ENCODE measurements around the gene AGPAT3. TPM values are rescaled to one million over a fixed set of nuclear protein-coding genes. Genes with fewer than 3 reads are reported as not detected.

Gene AGPAT3
- total RNA-seq, 1 experiment from 2014 or later = 43.3 TPM

GRCh38 chr21:43906585-43907370, 41.8 kb downstream of the AGPAT3 start:
- DNase-seq (ENCODE audit: low read depth) = no peak

- DNase-seq (ENCODE audit: low read depth) = no peak
Measured at GRCh38 chr21:43907751-43908150, 42.7 kb downstream of the AGPAT3 start.

- no peak for DNase-seq (ENCODE audit: low read depth)
Measured at GRCh38 chr21:43908167-43908566, 43.1 kb downstream of the AGPAT3 start.

- no peak for DNase-seq (ENCODE audit: low read depth)
Measured at GRCh38 chr21:43909741-43910400, 44.8 kb downstream of the AGPAT3 start.

- DNase-seq (ENCODE audit: low read depth) = no peak
Measured at GRCh38 chr21:43910460-43910859, 45.4 kb downstream of the AGPAT3 start.

- DNase-seq (ENCODE audit: low read depth) = no peak
Measured at GRCh38 chr21:43911015-43911934, 46.3 kb downstream of the AGPAT3 start.

- DNase-seq (ENCODE audit: low read depth) = no peak
Measured at GRCh38 chr21:43911935-43912487, 47.0 kb downstream of the AGPAT3 start.

GRCh38 chr21:43912500-43912899, 47.5 kb downstream of the AGPAT3 start:
- DNase-seq (ENCODE audit: low read depth) = no peak

- DNase-seq (ENCODE audit: low read depth) = no peak
Measured at GRCh38 chr21:43912910-43913309, 47.9 kb downstream of the AGPAT3 start.

- DNase-seq (ENCODE audit: low read depth) = no peak
Measured at GRCh38 chr21:43913928-43914327, 48.9 kb downstream of the AGPAT3 start.

- no peak for DNase-seq (ENCODE audit: low read depth)
Measured at GRCh38 chr21:43916076-43916475, 51.1 kb downstream of the AGPAT3 start.

- DNase-seq (ENCODE audit: low read depth) = no peak
Measured at GRCh38 chr21:43916691-43917514, 51.9 kb downstream of the AGPAT3 start.

- no peak for DNase-seq (ENCODE audit: low read depth)
Measured at GRCh38 chr21:43917515-43918384, 52.7 kb downstream of the AGPAT3 start.

GRCh38 chr21:43918385-43918947, 53.4 kb downstream of the AGPAT3 start:
- DNase-seq (ENCODE audit: low read depth) = no peak

GRCh38 chr21:43919283-43919682, 54.3 kb downstream of the AGPAT3 start:
- no peak for DNase-seq (ENCODE audit: low read depth)

- DNase-seq (ENCODE audit: low read depth) = no peak
Measured at GRCh38 chr21:43919871-43920801, 55.1 kb downstream of the AGPAT3 start.

GRCh38 chr21:43921571-43921978, 56.6 kb downstream of the AGPAT3 start:
- no peak for DNase-seq (ENCODE audit: low read depth)

All from Daoy (cell line).